Activated T-helper 17 cell treated with anti-CD3 and anti-CD28 coated beads, Interleukin-2, amount 50 U/mL, for 72 hours (primary cell): Measurements from ENCODE around the gene GPR42. TPM values are rescaled to one million over a fixed set of nuclear protein-coding genes. Genes with fewer than 3 reads are reported as not detected.
A peak's percentile ranks its signal among the peaks of the same experiment; 100 is the strongest.
"Not testable (repeated sequence)": the region's sequence is repeated elsewhere in the genome, so short reads cannot be mapped to it uniquely, and the experiment has no call there.

Source experiments
- ATAC-seq: fragments of 150-1000 bp; cut with Tn5 transposase; replicated peaks from 2 replicates; pipeline ENCODE4 v1.10.0; 2021; ENCODE audit warnings: mild to moderate bottlenecking, moderate library complexity
- H3K27ac Mint-ChIP-seq: one replicate; pipeline ENCODE4 v1.8.0; 2022; ENCODE audit warnings: mixed read lengths
- H3K27me3 Mint-ChIP-seq: one replicate; pipeline ENCODE4 v1.8.0; 2022; ENCODE audit warnings: mixed read lengths
- H3K36me3 Mint-ChIP-seq: one replicate; pipeline ENCODE4 v1.8.0; 2022; ENCODE audit warnings: low read depth, mild to moderate bottlenecking, mixed read lengths
- H3K4me1 Mint-ChIP-seq: one replicate; pipeline ENCODE4 v1.8.0; 2022; ENCODE audit warnings: mixed read lengths
- H3K4me3 Mint-ChIP-seq: one replicate; pipeline ENCODE4 v1.8.0; 2022; ENCODE audit warnings: mild to moderate bottlenecking, mixed read lengths
- H3K9me3 Mint-ChIP-seq: one replicate; pipeline ENCODE4 v1.8.0; 2022; ENCODE audit warnings: mixed read lengths
- total RNA-seq, 2 donors: library from RNA; stranded (reverse); gene quantifications; one replicate each; pipeline ENCODE4 v1.2.3, GENCODE V29; 2022

The GPR42 gene
- total RNA-seq, 2 donors from 2014 or later, result 0.42 to 0.61 TPM

DNA sequence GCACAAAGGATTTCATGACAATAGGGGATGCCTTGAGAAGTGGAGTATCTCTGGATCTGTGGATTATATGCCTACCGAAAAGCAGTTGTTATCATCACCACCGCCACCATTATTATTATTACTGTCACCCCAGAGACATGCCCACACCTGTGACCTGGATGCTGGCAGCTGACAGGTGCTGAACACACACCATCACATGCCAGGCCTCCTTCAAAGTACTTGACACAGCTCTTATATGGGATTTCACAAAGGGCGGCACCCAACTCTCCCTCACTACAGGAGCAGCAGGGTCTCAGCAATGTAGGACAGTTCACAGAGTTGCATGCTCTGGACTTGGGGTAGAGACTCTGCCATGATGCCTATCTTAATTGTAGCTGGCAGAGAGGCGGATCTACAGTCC, 5.6 kb upstream of the GPR42 start:
- ATAC-seq, result no peak
- Mint-ChIP-seq H3K27ac (no peak overlapping the region), H3K4me1 (no peaks in the 10 kb centered on the region), H3K36me3 (no peaks in the 10 kb centered on the region), H3K9me3 (no peaks in the 10 kb centered on the region), H3K27me3 (peaks cover 21% of the 10 kb centered on the region), H3K4me3 (no peak overlapping the region)

DNA sequence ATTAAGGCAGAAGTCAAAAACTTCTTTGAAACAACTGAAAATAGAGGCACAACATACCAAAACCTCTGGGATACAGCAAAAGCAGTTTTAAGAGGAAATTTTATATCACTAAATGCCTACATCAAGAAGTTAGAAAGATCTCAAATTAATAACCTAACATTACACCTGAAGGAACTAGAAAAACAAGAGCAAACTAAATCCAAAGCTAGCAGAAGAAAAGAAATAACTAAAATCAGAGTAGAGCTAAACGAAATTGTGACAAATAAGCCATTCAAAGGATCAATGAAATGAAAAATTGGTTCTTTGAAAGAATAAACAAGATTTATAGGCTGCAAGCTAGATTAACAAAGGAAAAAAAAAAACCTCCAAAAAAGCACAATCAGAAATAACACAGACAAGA, 2.5 kb upstream of the GPR42 start:
- H3K27me3 Mint-ChIP-seq, result peaks cover 10% of the 10 kb centered on the region
- H3K4me1 Mint-ChIP-seq, result no peaks in the 10 kb centered on the region
- no peaks in the 10 kb centered on the region for H3K36me3 Mint-ChIP-seq
- H3K4me3 Mint-ChIP-seq, result no peak overlapping the region
- no peak for ATAC-seq
- no peaks in the 10 kb centered on the region for H3K9me3 Mint-ChIP-seq
- no peak overlapping the region for H3K27ac Mint-ChIP-seq

DNA sequence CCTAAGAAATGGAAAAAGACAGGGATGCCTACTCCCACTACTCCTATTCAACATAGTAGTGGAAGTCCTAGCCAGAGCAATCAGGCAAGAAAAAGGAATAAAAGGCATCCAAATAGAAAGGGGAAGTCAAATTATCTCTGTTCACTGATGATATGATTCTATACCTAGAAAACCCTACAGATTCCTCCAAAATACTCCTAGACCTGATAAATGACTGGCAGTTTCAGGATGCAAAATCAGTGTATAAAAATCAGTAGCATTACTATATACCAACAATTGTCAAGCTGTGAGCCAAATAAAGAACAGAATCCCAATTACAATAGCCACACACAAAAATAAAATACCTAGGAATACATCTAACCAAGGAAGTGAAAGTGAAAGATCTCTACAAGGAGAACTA, 1.3 kb upstream of the GPR42 start:
- peaks cover 9% of the 10 kb centered on the region for H3K27me3 Mint-ChIP-seq
- ATAC-seq, result no peak
- H3K36me3 Mint-ChIP-seq, result no peaks in the 10 kb centered on the region
- H3K27ac Mint-ChIP-seq, result no peak overlapping the region
- no peak overlapping the region for H3K4me3 Mint-ChIP-seq
- no peaks in the 10 kb centered on the region for H3K4me1 Mint-ChIP-seq
- no peaks in the 10 kb centered on the region for H3K9me3 Mint-ChIP-seq

DNA sequence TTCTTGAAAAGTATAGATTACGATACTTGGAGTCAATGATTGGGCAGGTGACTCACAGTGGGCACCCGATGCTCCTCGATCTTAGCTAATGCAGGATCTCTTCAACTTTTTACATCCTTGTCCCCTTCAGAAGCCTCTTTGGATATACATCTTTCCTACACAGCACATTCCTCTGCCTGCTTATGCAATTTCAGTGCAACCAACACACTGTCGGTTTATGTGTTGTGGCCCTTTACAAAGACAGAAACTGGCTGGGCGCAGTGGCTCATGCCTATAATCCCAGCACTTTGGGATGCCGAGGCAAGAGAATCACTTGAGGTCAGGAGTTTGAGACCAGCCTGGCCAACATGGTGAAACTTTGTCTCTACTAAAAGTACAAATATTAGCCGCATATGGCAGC, 2.6 kb downstream of the GPR42 start:
- ATAC-seq, result no peak
- H3K4me1 Mint-ChIP-seq, result peaks cover 14% of the 10 kb centered on the region

DNA sequence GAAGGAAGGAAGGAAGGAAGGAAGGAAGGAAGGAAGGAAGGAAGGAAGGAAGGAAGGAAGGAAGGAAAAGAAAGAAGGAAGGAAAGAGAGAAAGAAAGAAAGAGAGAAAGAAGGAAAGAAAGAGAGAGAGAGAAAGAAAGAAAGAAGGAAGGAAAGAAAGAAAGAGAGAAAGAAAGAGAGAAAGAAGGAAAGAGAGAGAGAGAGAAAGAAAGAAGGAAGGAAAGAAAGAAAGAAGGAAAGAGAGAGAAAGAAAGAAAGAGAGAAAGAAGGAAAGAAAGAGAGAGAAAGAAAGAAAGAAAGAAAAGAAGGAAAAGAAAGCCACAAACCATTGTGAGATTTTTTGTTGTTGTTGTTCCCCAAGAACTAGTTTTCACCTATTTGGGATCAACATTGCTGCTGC, 3.2 kb downstream of the GPR42 start:
- Mint-ChIP-seq H3K27ac (peak overlapping the region; percentile 82), H3K4me1 (peaks cover 14% of the 10 kb centered on the region)
- not testable (repeated sequence) for H3K9me3 Mint-ChIP-seq, ATAC-seq, H3K36me3 Mint-ChIP-seq, H3K27me3 Mint-ChIP-seq, H3K4me3 Mint-ChIP-seq

More for the DNA sequence above, 2.6 kb downstream of the GPR42 start:
- Mint-ChIP-seq H3K27me3 (no peaks in the 10 kb centered on the region), H3K27ac (peak overlapping the region; percentile 82), H3K36me3 (no peaks in the 10 kb centered on the region), H3K9me3 (no peaks in the 10 kb centered on the region), H3K4me3 (no peak overlapping the region)

DNA sequence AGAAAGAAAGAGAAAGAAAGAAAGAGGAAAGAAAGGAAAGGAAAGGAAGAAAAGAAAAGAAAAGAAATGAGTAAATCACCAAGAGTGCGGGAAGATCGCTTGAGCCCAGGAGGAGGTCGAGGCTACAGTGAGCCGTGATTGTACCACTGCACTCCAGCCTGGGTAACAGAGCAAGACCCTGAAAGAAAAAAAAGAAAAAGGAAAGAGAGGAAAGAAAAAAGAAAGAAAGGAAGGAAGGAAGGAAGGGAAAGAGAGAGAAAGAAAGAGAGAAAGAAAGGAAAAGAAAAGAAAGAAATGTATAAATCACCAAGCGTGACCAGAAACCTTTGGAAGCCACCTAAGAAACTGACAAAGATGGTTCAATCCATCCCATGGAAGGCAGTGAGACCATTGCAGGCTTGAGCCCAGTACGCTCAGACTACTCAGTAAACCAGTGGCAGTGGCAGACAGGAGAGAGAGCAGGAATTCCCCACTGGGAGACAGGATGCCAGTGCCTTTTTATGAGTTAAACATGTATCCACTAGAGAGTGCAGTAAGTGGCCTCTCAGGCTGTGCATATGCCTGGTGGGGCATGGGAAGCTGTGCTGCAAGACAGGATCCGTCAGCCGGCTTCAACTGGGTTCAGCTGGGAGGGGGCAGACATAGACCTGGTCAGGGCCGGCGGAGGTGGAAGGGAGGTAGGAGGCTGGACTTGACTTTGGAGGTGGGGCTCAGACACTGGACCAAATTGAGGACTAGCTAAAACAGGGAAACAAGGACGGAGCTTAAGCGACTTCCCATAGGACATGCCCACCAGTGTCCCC, 4.8 kb downstream of the GPR42 start:
- ATAC-seq, result no peak
- H3K27ac Mint-ChIP-seq, result peak overlapping the region; percentile 82
- peaks cover 14% of the 10 kb centered on the region for H3K4me1 Mint-ChIP-seq
- no peaks in the 10 kb centered on the region for H3K27me3 Mint-ChIP-seq
- peak overlapping the region; percentile 52 for H3K4me3 Mint-ChIP-seq
- no peaks in the 10 kb centered on the region for H3K9me3 Mint-ChIP-seq
- no peaks in the 10 kb centered on the region for H3K36me3 Mint-ChIP-seq

DNA sequence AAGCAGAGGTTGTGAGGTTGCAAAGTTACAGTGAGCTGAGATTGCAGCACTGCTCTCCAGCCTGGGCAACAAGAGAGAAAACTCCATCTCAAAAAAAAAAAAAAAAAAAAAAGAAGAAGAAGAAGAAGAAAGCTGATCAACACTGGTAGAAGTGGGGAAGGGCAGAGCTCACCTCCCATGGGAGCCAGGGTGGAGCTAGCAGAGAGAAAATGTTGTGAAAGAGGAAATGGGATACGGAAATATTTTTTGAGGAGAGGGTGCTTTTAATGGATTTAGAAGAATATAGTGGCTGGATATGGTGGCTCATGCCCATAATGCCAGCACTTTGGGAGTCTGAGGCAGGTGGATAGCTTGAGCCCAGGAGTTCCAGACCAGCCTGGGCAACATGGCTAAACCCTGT, 6.8 kb downstream of the GPR42 start:
- Mint-ChIP-seq H3K9me3 (no peaks in the 10 kb centered on the region), H3K4me3 (no peak overlapping the region), H3K27me3 (peaks cover 7% of the 10 kb centered on the region), H3K4me1 (peaks cover 14% of the 10 kb centered on the region), H3K27ac (no peak overlapping the region), H3K36me3 (no peaks in the 10 kb centered on the region)
- no peak for ATAC-seq

DNA sequence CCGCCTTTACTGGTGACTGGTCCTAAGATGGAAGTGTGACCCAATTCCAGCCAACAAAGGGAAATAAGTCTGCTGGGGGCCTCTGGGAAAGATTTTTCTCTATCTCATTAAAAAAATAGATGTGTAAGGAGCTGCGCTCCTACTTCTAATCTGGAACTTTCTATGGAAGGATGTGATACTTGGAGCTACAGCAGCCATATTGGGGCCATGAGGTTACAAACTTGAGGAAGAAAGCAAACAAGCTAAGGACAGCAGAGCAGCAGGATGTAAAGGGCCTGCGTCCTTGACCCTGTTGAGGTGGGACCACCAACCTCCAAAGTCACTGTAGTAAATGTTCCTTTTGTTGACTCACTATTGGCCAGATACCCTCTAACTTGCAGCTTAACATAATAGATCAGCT, 7.5 kb downstream of the GPR42 start:
- peaks cover 14% of the 10 kb centered on the region for H3K4me1 Mint-ChIP-seq
- no peaks in the 10 kb centered on the region for H3K9me3 Mint-ChIP-seq
- H3K36me3 Mint-ChIP-seq, result no peaks in the 10 kb centered on the region
- peaks cover 7% of the 10 kb centered on the region for H3K27me3 Mint-ChIP-seq
- H3K4me3 Mint-ChIP-seq, result no peak overlapping the region
- ATAC-seq, result no peak
- no peak overlapping the region for H3K27ac Mint-ChIP-seq

DNA sequence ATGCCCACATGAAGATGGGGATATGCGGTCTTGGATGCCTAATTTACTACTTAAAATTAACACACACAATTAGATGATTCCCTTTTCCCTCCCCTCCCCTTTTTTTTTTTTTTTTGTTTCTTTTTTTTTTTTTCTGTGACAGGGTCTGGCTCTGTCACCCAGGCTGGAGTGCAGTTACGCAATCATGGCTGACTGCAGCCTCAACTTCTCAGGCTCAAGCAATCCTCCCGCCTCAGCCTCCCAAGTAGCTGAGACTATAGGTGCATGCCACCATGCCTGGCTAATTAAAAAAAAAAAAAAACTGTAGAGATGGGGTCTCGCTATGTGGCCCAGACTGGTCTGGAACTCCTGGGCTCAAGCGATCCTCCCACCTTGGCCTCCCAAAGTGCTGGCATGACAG, 8.7 kb downstream of the GPR42 start:
- H3K9me3 Mint-ChIP-seq, H3K36me3 Mint-ChIP-seq, H3K4me3 Mint-ChIP-seq, ATAC-seq, H3K27me3 Mint-ChIP-seq, H3K27ac Mint-ChIP-seq: not testable (repeated sequence)
- H3K4me1 Mint-ChIP-seq, result peaks cover 14% of the 10 kb centered on the region

DNA sequence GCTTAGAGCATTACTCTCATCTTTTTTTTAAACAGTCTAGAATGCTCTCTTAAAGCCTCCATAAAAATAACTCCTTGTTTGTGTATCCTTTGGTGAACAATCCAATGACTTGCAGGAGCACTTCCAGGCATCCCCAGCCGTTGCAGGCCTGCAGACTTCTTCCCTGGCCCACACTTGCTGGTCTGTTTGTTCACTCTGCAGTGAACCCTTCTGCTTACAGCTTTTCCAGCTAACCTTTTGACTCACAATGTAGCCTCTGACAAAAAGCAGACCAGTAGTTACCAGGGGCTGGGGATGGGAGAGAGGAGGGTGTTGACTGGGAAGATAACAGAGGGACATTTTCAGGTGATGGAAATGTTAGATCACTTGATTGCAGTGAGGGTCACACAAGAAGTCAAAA, 9.1 kb downstream of the GPR42 start:
- no peaks in the 10 kb centered on the region for H3K36me3 Mint-ChIP-seq
- ATAC-seq, result no peak
- no peak overlapping the region for H3K27ac Mint-ChIP-seq
- no peak overlapping the region for H3K4me3 Mint-ChIP-seq
- peaks cover 10% of the 10 kb centered on the region for H3K27me3 Mint-ChIP-seq
- H3K4me1 Mint-ChIP-seq, result peaks cover 11% of the 10 kb centered on the region
- no peaks in the 10 kb centered on the region for H3K9me3 Mint-ChIP-seq

DNA sequence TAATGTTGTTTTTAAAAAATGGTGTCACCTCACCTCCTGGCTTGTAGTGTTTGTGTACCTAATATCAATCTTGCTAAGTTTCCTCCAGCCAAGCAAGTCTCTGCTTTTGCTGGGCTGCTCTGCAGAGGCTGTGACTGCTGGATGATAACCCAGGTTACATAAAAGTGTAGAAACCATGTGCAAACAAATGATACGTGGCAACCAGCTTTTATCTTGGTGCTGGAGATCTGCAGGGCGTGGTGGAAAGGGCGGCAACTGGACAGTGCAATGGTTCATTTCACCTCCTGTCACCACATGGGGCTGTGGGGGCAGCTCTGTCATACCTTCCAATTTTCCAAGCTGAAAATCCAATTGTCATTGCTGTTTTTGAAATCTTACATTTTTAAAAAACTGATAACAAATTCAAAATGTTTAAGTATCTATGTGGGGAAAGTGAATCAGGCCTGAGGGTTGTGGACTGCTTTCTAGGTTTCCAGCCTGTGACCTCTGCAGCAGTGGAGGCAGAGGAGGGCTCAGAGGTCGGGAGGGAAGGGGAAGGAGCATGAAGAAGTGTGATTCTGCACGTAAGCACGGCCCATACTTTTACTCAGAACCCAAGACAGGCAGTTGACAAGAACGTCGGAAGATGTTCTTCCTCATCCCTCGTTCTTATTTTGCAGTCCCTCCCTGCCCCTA, 9.7 kb downstream of the GPR42 start:
- no peak overlapping the region for H3K4me3 Mint-ChIP-seq
- peaks cover 6% of the 10 kb centered on the region for H3K4me1 Mint-ChIP-seq
- no peaks in the 10 kb centered on the region for H3K9me3 Mint-ChIP-seq
- peaks cover 10% of the 10 kb centered on the region for H3K27me3 Mint-ChIP-seq
- no peaks in the 10 kb centered on the region for H3K36me3 Mint-ChIP-seq
- ATAC-seq, result no peak
- no peak overlapping the region for H3K27ac Mint-ChIP-seq

DNA sequence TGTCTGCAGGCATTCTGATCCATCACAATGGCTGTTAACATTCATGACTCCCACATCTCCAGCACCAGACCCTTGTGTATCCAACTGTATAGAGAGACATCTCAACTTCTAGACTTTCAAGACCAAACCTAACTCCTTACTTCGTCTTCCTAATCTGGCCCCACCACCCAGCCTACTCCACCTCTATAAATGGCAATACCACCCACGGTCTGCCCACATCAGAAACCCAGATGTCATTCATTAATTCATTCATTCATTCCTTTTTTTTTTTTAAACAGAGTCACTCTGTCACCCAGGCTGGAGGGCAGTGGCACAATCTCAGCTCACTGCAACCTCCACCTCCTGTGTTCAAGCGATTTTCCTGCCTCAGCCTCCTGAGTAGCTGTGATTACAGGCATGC, 10.4 kb downstream of the GPR42 start:
- no peak for ATAC-seq
- no peaks in the 10 kb centered on the region for H3K36me3 Mint-ChIP-seq
- H3K9me3 Mint-ChIP-seq, result peaks cover 1% of the 10 kb centered on the region
- no peak overlapping the region for H3K4me3 Mint-ChIP-seq
- H3K27me3 Mint-ChIP-seq, result peaks cover 10% of the 10 kb centered on the region
- peaks cover 6% of the 10 kb centered on the region for H3K4me1 Mint-ChIP-seq
- no peak overlapping the region for H3K27ac Mint-ChIP-seq

DNA sequence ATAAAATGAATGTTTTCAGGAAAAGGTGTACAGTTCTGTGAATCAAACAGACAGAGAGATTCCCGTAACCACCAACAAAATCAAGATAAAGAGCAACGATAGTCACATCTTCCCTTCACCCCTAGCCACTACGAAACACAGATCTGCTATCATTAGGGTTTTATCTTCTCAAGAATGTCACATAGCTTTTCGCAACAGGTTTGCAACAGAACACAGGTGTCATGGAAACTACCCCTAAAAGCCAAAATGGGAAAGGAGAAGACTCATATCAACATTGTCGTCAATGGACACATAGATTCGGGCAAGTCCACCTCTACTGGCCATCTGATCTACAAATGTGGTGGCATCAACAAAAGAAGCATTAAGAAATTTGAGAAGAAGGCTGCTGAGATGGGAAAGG, 11.1 kb downstream of the GPR42 start:
- ATAC-seq, result no peak
- Mint-ChIP-seq H3K4me1 (peaks cover 5% of the 10 kb centered on the region), H3K27me3 (peaks cover 10% of the 10 kb centered on the region), H3K27ac (no peak overlapping the region), H3K36me3 (no peaks in the 10 kb centered on the region), H3K9me3 (peaks cover 5% of the 10 kb centered on the region), H3K4me3 (no peak overlapping the region)

DNA sequence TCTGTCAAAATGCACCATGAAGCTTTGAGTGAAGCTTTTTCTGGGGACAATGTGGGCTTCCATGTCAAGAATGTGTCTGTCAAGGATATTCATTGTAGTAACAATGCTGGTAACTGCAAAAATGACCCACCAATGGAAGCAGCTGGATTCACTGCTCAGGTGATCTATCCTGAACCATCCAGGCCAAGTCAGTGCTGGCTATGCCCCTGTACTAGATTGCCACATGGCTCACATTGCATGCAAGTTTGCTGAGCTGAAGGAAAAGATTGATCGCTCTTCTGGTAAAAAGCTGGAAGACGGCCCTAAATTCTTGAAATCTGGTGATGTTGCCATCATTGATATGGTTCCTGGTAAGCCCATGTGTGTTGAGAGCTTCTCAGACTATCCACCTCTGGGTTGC, 12.7 kb downstream of the GPR42 start:
- H3K27ac Mint-ChIP-seq, result no peak overlapping the region
- no peak overlapping the region for H3K4me3 Mint-ChIP-seq
- ATAC-seq, result no peak
- no peaks in the 10 kb centered on the region for H3K36me3 Mint-ChIP-seq
- peaks cover 5% of the 10 kb centered on the region for H3K9me3 Mint-ChIP-seq
- no peaks in the 10 kb centered on the region for H3K4me1 Mint-ChIP-seq
- peaks cover 10% of the 10 kb centered on the region for H3K27me3 Mint-ChIP-seq

DNA sequence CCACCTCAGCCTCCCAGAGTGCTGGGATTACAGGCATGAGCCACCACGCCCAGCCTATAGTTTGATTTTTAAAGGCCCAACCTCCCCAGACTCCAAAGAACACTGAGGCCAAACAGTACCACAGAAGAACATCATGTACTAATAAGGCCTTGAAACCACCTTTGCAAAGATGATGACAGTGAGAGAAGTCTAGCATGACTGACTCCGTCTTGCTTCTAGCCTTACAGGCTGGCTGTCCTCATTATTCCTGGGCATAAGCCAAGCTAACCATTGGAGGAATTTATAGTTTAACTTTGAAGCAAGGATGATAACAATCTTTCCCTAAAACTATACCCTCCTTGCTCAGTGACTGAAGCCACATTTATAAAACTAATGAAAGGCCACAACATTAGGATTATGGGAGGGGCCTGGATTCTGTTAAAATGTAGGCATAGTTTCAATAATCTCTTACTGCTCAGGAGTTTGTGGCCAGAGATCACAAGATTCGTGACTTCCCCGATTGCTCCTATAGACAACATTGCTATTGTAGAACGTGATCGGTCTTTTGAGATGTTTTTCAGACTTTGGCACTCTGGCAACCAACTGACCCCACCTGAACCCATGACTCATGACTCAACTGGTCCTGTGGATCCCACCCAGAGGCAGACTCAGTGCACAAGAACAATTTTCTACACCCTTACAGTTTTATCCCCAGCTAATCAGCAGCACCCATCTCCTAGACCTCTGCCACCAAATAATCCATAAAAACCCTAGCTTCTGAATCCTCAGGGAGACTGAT, 17.6 kb downstream of the GPR42 start:
- Mint-ChIP-seq H3K9me3 (peaks cover 5% of the 10 kb centered on the region), H3K36me3 (no peaks in the 10 kb centered on the region), H3K4me3 (no peak overlapping the region), H3K27ac (no peak overlapping the region), H3K27me3 (peaks cover 3% of the 10 kb centered on the region), H3K4me1 (no peaks in the 10 kb centered on the region)
- ATAC-seq, result no peak
